ENCODE data around the gene UGP2. TPM values are rescaled to one million over a fixed set of nuclear protein-coding genes. Genes with fewer than 3 reads are reported as not detected.
A peak's percentile ranks its signal among the peaks of the same experiment; 100 is the strongest.
"Not testable (repeated sequence)": the region's sequence is repeated elsewhere in the genome, so short reads cannot be mapped to it uniquely, and the experiment has no call there.

UGP2 gene
- total RNA-seq, 1 donor from 2014 or later, result 61.8 TPM

- DNase-seq (ENCODE audit: low read depth, low spot score), result no peak
Observed at GRCh38 chr2:63840081-63840784, 1.5 kb upstream of the UGP2 start.

GRCh38 chr2:63840785-63841253 is 877 bp upstream of the UGP2 start:
- DNase-seq (ENCODE audit: low read depth, low spot score), result peak; percentile 93

- DNase-seq (ENCODE audit: low read depth, low spot score), result no peak
Observed at GRCh38 chr2:63842149-63843061, 709 bp downstream of the UGP2 start.

- DNase-seq (ENCODE audit: low read depth, low spot score), result no peak
Observed at GRCh38 chr2:63843093-63843492, 1.4 kb downstream of the UGP2 start.

GRCh38 chr2:63843791-63844190 is 2.1 kb downstream of the UGP2 start:
- no peak for DNase-seq (ENCODE audit: low read depth, low spot score)

- no peak for DNase-seq (ENCODE audit: low read depth, low spot score)
Observed at GRCh38 chr2:63844616-63845015, 2.9 kb downstream of the UGP2 start.

- DNase-seq (ENCODE audit: low read depth, low spot score), result no peak
Observed at GRCh38 chr2:63845866-63846265, 4.2 kb downstream of the UGP2 start.

GRCh38 chr2:63846487-63846886 is 4.8 kb downstream of the UGP2 start:
- no peak for DNase-seq (ENCODE audit: low read depth, low spot score)

GRCh38 chr2:63847571-63847970 is 5.9 kb downstream of the UGP2 start:
- DNase-seq (ENCODE audit: low read depth, low spot score), result not testable (repeated sequence)

- DNase-seq (ENCODE audit: low read depth, low spot score), result no peak
Observed at GRCh38 chr2:63849381-63850203, 7.9 kb downstream of the UGP2 start.

GRCh38 chr2:63850204-63850571 is 8.5 kb downstream of the UGP2 start:
- DNase-seq (ENCODE audit: low read depth, low spot score), result no peak

- no peak for DNase-seq (ENCODE audit: low read depth, low spot score)
Observed at GRCh38 chr2:63850649-63851048, 9.0 kb downstream of the UGP2 start.

- no peak for DNase-seq (ENCODE audit: low read depth, low spot score)
Observed at GRCh38 chr2:63851691-63852311, 10.1 kb downstream of the UGP2 start.

GRCh38 chr2:63853527-63854310 is 12.0 kb downstream of the UGP2 start:
- no peak for DNase-seq (ENCODE audit: low read depth, low spot score)

- no peak for DNase-seq (ENCODE audit: low read depth, low spot score)
Observed at GRCh38 chr2:63855418-63856302, 14.0 kb downstream of the UGP2 start.

GRCh38 chr2:63856303-63856603 is 14.6 kb downstream of the UGP2 start:
- no peak for DNase-seq (ENCODE audit: low read depth, low spot score)

GRCh38 chr2:63858291-63858690 is 16.6 kb downstream of the UGP2 start:
- no peak for DNase-seq (ENCODE audit: low read depth, low spot score)

GRCh38 chr2:63861220-63861822 is 19.6 kb downstream of the UGP2 start:
- peak; percentile 47 for DNase-seq (ENCODE audit: low read depth, low spot score)

- no peak for DNase-seq (ENCODE audit: low read depth, low spot score)
Observed at GRCh38 chr2:63862806-63863205, 21.1 kb downstream of the UGP2 start.
